SK-N-SH treated with all-trans-retinoic acid at 6 μM for 48 hours (cell line): ENCODE data around the gene IDUA.
A peak's percentile ranks its signal among the peaks of the same experiment; 100 is the strongest.

ENCODE experiments used
- ATAC-seq: fragments of 200-7000 bp; cut with Tn5 transposase; 3 replicates; pipeline ENCODE4 v1.9.1; 2020; ENCODE audit warnings: mild to moderate bottlenecking, moderate library complexity
- ARNTL ChIP-seq: fragments of 450-650 bp; formaldehyde crosslinking; IDR thresholded peaks from 2 replicates; pipeline ENCODE4 v1.5.0; 2020; ENCODE audit warnings: low read depth, mild to moderate bottlenecking, moderate library complexity, borderline replicate concordance
- BACH2 ChIP-seq: fragments of 250-450 bp; sonication (Bioruptor Pico); IDR thresholded peaks from 2 replicates; pipeline ENCODE4 v1.9.0; 2021; ENCODE audit warnings: mild to moderate bottlenecking, borderline replicate concordance
- CSDC2 ChIP-seq: fragments of 250-450 bp; sonication (Bioruptor Pico); IDR thresholded peaks from 2 replicates; pipeline ENCODE4 v1.5.0; 2020; ENCODE audit warnings: mild to moderate bottlenecking, moderate library complexity
- GLIS3 ChIP-seq: fragments of 250-450 bp; sonication (Bioruptor Pico); IDR thresholded peaks from 2 replicates; pipeline ENCODE4 v1.5.0; 2020; ENCODE audit warnings: mild to moderate bottlenecking, moderate library complexity
- ISL1 ChIP-seq: fragments of 250-450 bp; sonication (Bioruptor Pico); IDR thresholded peaks from 2 replicates; pipeline ENCODE4 v2.1.2; 2022; ENCODE audit warnings: mild to moderate bottlenecking, moderate library complexity
- OSR1 ChIP-seq: fragments of 250-450 bp; sonication (Bioruptor Pico); IDR thresholded peaks from 2 replicates; pipeline ENCODE4 v1.8.0; 2022; ENCODE audit warnings: moderate library complexity, mild to moderate bottlenecking, inconsistent platforms
- RARB ChIP-seq: fragments of 250-450 bp; sonication (Bioruptor Pico); IDR thresholded peaks from 2 replicates; pipeline ENCODE4 v1.8.0; 2021; ENCODE audit warnings: mild to moderate bottlenecking, moderate library complexity
- SNAI2 ChIP-seq: fragments of 250-450 bp; sonication (Bioruptor Pico); IDR thresholded peaks from 2 replicates; pipeline ENCODE4 v1.5.0; 2020; ENCODE audit warnings: mild to moderate bottlenecking, moderate library complexity
- TCF4 ChIP-seq: fragments of 250-450 bp; sonication (Bioruptor Pico); IDR thresholded peaks from 2 replicates; pipeline ENCODE4 v1.8.0; 2021; ENCODE audit warnings: mild to moderate bottlenecking, moderate library complexity, borderline replicate concordance
- TOX ChIP-seq: fragments of 250-450 bp; sonication (Bioruptor Pico); IDR thresholded peaks from 2 replicates; pipeline ENCODE4 v1.8.0; 2021; ENCODE audit warnings: mild to moderate bottlenecking, moderate library complexity, borderline replicate concordance
- ZC3H10 ChIP-seq: fragments of 250-450 bp; sonication (Bioruptor Pico); IDR thresholded peaks from 2 replicates; pipeline ENCODE4 v1.5.1; 2021; ENCODE audit warnings: mild to moderate bottlenecking, moderate library complexity
- ZFP3 ChIP-seq: fragments of 250-450 bp; sonication (Bioruptor Pico); IDR thresholded peaks from 2 replicates; pipeline ENCODE4 v1.5.0; 2020; ENCODE audit warnings: mild to moderate bottlenecking, moderate library complexity
- ZFP30 ChIP-seq: fragments of 450-650 bp; formaldehyde crosslinking; IDR thresholded peaks from 2 replicates; pipeline ENCODE4 v1.5.0; 2022; ENCODE audit warnings: mild to moderate bottlenecking, moderate library complexity
- ZNF565 ChIP-seq: fragments of 450-650 bp; formaldehyde crosslinking; conservative IDR thresholded peaks from 2 replicates; pipeline ENCODE4 v1.5.0; 2020; ENCODE audit warnings: low read depth, mild to moderate bottlenecking, moderate library complexity
- ZNF70 ChIP-seq: fragments of 450-650 bp; formaldehyde crosslinking; IDR thresholded peaks from 2 replicates; pipeline ENCODE4 v1.5.0; 2020; ENCODE audit warnings: mild to moderate bottlenecking, moderate library complexity
- ZNF8 ChIP-seq: fragments of 450-650 bp; formaldehyde crosslinking; IDR thresholded peaks from 2 replicates; pipeline ENCODE4 v1.5.0; 2020; ENCODE audit warnings: mild to moderate bottlenecking, moderate library complexity
- TF ChIP-seq, protein P1 (sequence below): fragments of 250-450 bp; sonication (Bioruptor Pico); IDR thresholded peaks from 2 replicates; pipeline ENCODE4 v1.5.1; 2021; ENCODE audit warnings: mild to moderate bottlenecking, moderate library complexity
- TF ChIP-seq, protein P2 (sequence below): fragments of 250-450 bp; sonication (Bioruptor Pico); IDR thresholded peaks from 2 replicates; pipeline ENCODE4 v1.5.1; 2020; ENCODE audit warnings: low read depth, mild to moderate bottlenecking, moderate library complexity
- TF ChIP-seq, protein P3 (sequence below): fragments of 250-450 bp; sonication (Bioruptor Pico); IDR thresholded peaks from 2 replicates; pipeline ENCODE4 v1.5.0; 2020; ENCODE audit warnings: mild to moderate bottlenecking, moderate library complexity
- TF ChIP-seq, protein P4 (sequence below): fragments of 250-450 bp; sonication (Bioruptor Pico); IDR thresholded peaks from 2 replicates; pipeline ENCODE4 v1.8.0; 2021; ENCODE audit warnings: low read depth, mild to moderate bottlenecking, moderate library complexity, borderline replicate concordance

Gene IDUA

DNA sequence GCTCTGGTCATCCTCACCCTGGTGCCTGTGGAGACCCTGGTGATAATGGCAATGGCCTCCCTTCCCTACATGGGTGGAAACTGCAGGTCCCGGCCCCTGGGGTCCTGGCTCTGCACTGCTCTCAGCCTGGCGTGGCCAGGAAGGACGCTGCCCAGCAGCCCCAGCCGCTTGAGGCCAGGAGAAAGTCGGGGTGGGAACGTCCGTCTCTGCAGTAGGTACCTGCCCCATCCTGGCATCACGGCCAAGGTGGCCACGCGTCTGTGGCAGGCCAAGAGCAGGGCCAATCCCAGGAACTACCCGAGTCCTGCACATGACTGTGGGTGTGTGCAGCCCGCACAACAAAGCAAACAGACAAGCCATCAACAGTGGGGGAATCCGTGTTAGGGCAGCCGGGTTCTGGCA, 58.4 kb downstream of the IDUA start:
- TF ChIP-seq SNAI2 (no peak), ZFP30 (CRISPR knock-in tag) (no peak), OSR1 (CRISPR knock-in tag) (no peak), ZC3H10 (CRISPR knock-in tag) (no peak), ARNTL (no peak), BACH2 (CRISPR knock-in tag) (no peak), CSDC2 (CRISPR knock-in tag) (no peak), ZNF70 (CRISPR knock-in tag) (no peak), TCF4 (no peak), ZNF565 (CRISPR knock-in tag) (no peak), GLIS3 (CRISPR knock-in tag) (no peak), ZFP3 (CRISPR knock-in tag) (no peak), TOX (no peak), ZNF8 (CRISPR knock-in tag) (no peak), RARB (CRISPR knock-in tag) (no peak)
- TF ChIP-seq, protein P1, sequence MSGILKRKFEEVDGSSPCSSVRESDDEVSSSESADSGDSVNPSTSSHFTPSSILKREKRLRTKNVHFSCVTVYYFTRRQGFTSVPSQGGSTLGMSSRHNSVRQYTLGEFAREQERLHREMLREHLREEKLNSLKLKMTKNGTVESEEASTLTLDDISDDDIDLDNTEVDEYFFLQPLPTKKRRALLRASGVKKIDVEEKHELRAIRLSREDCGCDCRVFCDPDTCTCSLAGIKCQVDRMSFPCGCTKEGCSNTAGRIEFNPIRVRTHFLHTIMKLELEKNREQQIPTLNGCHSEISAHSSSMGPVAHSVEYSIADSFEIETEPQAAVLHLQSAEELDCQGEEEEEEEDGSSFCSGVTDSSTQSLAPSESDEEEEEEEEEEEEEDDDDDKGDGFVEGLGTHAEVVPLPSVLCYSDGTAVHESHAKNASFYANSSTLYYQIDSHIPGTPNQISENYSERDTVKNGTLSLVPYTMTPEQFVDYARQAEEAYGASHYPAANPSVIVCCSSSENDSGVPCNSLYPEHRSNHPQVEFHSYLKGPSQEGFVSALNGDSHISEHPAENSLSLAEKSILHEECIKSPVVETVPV (CRISPR knock-in tag): no peak
- TF ChIP-seq, protein P2, sequence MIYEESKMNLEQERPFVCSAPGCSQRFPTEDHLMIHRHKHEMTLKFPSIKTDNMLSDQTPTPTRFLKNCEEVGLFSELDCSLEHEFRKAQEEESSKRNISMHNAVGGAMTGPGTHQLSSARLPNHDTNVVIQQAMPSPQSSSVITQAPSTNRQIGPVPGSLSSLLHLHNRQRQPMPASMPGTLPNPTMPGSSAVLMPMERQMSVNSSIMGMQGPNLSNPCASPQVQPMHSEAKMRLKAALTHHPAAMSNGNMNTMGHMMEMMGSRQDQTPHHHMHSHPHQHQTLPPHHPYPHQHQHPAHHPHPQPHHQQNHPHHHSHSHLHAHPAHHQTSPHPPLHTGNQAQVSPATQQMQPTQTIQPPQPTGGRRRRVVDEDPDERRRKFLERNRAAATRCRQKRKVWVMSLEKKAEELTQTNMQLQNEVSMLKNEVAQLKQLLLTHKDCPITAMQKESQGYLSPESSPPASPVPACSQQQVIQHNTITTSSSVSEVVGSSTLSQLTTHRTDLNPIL (CRISPR knock-in tag): no peak
- TF ChIP-seq, protein P3, sequence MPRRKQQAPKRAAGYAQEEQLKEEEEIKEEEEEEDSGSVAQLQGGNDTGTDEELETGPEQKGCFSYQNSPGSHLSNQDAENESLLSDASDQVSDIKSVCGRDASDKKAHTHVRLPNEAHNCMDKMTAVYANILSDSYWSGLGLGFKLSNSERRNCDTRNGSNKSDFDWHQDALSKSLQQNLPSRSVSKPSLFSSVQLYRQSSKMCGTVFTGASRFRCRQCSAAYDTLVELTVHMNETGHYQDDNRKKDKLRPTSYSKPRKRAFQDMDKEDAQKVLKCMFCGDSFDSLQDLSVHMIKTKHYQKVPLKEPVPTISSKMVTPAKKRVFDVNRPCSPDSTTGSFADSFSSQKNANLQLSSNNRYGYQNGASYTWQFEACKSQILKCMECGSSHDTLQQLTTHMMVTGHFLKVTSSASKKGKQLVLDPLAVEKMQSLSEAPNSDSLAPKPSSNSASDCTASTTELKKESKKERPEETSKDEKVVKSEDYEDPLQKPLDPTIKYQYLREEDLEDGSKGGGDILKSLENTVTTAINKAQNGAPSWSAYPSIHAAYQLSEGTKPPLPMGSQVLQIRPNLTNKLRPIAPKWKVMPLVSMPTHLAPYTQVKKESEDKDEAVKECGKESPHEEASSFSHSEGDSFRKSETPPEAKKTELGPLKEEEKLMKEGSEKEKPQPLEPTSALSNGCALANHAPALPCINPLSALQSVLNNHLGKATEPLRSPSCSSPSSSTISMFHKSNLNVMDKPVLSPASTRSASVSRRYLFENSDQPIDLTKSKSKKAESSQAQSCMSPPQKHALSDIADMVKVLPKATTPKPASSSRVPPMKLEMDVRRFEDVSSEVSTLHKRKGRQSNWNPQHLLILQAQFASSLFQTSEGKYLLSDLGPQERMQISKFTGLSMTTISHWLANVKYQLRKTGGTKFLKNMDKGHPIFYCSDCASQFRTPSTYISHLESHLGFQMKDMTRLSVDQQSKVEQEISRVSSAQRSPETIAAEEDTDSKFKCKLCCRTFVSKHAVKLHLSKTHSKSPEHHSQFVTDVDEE (CRISPR knock-in tag): no peak
- ATAC-seq: no peak

DNA sequence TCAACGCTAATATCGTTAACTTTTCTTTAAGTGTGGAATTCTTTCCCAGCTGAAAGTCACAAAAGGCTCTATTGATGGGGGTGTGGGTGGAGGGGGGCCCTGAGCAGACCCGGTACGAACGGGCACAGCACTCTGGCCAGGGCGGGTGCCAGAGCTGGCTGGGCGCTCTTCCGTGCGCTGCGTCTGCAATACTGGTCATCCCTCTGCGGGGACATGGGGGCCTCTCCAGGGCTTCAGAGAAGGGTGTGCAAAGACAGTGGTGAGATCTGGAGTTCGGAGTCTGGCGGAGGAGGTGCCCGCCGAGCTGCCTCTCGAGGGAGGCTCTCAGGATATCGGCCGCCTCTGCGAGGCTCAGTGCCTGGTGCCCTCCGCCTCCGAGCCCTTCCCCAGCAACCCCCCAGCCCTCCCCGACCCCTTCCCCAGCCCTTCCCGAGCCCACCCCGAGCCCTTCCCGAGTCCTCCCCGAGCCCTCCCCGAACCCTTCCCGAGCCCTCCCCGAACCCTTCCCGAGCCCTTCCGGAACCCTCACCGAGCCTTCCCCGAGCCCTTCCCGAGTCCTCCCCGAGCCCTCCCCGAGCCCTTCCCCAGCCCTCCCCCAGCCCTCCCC, 58.9 kb downstream of the IDUA start:
- no peak for TF ChIP-seq ZFP30 (CRISPR knock-in tag)
- TF ChIP-seq, protein P2 (CRISPR knock-in tag): no peak
- TF ChIP-seq GLIS3 (CRISPR knock-in tag): no peak
- TF ChIP-seq OSR1 (CRISPR knock-in tag): no peak
- TF ChIP-seq RARB (CRISPR knock-in tag): no peak
- TF ChIP-seq ZNF70 (CRISPR knock-in tag): no peak
- TF ChIP-seq CSDC2 (CRISPR knock-in tag): no peak
- TF ChIP-seq BACH2 (CRISPR knock-in tag): no peak
- TF ChIP-seq ZFP3 (CRISPR knock-in tag): no peak
- TF ChIP-seq ISL1 (CRISPR knock-in tag): no peak
- no peak for TF ChIP-seq ZNF565 (CRISPR knock-in tag)
- TF ChIP-seq SNAI2: no peak
- no peak for TF ChIP-seq ZNF8 (CRISPR knock-in tag)
- TF ChIP-seq, protein P3 (CRISPR knock-in tag): no peak
- TF ChIP-seq, protein P1 (CRISPR knock-in tag): no peak
- TF ChIP-seq, protein P4, sequence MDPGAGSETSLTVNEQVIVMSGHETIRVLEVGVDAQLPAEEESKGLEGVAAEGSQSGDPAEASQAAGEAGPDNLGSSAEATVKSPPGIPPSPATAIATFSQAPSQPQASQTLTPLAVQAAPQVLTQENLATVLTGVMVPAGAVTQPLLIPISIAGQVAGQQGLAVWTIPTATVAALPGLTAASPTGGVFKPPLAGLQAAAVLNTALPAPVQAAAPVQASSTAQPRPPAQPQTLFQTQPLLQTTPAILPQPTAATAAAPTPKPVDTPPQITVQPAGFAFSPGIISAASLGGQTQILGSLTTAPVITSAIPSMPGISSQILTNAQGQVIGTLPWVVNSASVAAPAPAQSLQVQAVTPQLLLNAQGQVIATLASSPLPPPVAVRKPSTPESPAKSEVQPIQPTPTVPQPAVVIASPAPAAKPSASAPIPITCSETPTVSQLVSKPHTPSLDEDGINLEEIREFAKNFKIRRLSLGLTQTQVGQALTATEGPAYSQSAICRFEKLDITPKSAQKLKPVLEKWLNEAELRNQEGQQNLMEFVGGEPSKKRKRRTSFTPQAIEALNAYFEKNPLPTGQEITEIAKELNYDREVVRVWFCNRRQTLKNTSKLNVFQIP (CRISPR knock-in tag): no peak
- no peak for TF ChIP-seq ARNTL
- TF ChIP-seq, all 23 proteins: peak for 0
- no peak for ATAC-seq

DNA sequence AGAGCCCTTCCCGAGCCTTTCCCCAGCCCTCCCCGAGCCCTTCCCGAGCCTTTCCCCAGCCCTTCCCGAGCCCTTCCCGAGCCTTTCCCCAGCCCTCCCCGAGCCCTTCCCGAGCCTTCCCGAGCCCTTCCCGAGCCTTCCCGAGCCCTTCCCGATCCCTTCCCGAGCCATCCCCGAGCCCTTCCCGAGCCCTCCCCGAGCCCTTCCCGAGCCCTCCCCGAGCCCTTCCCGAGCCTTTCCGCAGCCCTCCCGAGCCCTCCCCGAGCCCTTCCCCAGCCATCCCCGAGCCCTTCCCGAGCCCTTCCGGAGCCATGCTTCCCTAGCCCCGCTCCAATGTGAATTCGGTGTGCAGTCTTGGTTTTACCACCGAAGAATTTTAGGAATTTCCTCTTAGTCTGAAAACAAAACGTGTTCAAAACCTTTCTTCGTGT, 59.8 kb downstream of the IDUA start:
- ATAC-seq: peak; percentile 48
